Neutrophil (primary cell): ENCODE results near the gene MAGEC2.

Source experiments
- H3K27ac ChIP-seq: fragments of 200-600 bp; sonication (generic); 2 replicates; pipeline ENCODE4 v1.5.1; 2016; ENCODE audit warnings: mild to moderate bottlenecking, moderate library complexity
- H3K27me3 ChIP-seq: fragments of 200-600 bp; sonication (generic); 2 replicates; pipeline ENCODE4 v1.6.0; 2016; ENCODE audit warnings: mild to moderate bottlenecking
- H3K36me3 ChIP-seq: fragments of 200-600 bp; sonication (generic); 2 replicates; pipeline ENCODE4 v1.5.1; 2017
- H3K4me1 ChIP-seq, 2 experiments: fragments of 200-600 bp in 1 of 2; sonication (generic) in 1 of 2; 1 replicate in 1 of 2; 2 replicates in 1 of 2; pipeline versions ENCODE4 v1.5.1 to v1.6.1; 2013 to 2016; ENCODE audit warnings: low read depth in 1 of 2, low read length in 1 of 2, mild to moderate bottlenecking in 1 of 2, moderate library complexity in 1 of 2; ENCODE audit not compliant: control insufficient read depth in 1 of 2, insufficient read depth in 1 of 2
- H3K4me3 ChIP-seq, 2 experiments: fragments of 200-600 bp in 1 of 2; sonication (generic) in 1 of 2; 1 replicate in 1 of 2; 2 replicates in 1 of 2; pipeline ENCODE4 v1.5.1; 2013 to 2016; ENCODE audit warnings: low read depth in 1 of 2, low read length in 1 of 2, mild to moderate bottlenecking in 1 of 2, moderate library complexity in 1 of 2
- H3K9me3 ChIP-seq: fragments of 200-600 bp; sonication (generic); 2 replicates; pipeline ENCODE4 v1.5.1; 2016
- CTCF ChIP-seq: fragments of 200-600 bp; sonication (generic); IDR thresholded peaks from 2 replicates; pipeline ENCODE4 v1.5.1; 2016; ENCODE audit warnings: antibody characterized with exemption

MAGEC2 gene

GRCh38 chrX:142184756-142185602, 20.1 kb downstream of the MAGEC2 start:
- Histone ChIP-seq H3K4me1 (no peaks in the 10 kb centered on the region), H3K36me3 (no peaks in the 10 kb centered on the region), H3K4me3 (no peak overlapping the region), H3K9me3 (no peaks in the 10 kb centered on the region), H3K27me3 (no peaks in the 10 kb centered on the region), H3K27ac (no peak overlapping the region)
- no peak for TF ChIP-seq CTCF

GRCh38 chrX:142156567-142156966, 48.5 kb downstream of the MAGEC2 start:
- H3K4me1 ChIP-seq, result no peaks in the 10 kb centered on the region
- no peak overlapping the region for H3K27ac ChIP-seq
- no peaks in the 10 kb centered on the region for H3K9me3 ChIP-seq
- no peak for TF ChIP-seq CTCF
- H3K36me3 ChIP-seq, result no peaks in the 10 kb centered on the region
- H3K4me3 ChIP-seq, result no peak overlapping the region
- H3K27me3 ChIP-seq, result no peaks in the 10 kb centered on the region
